ENCODE results near the gene TTC28. TPM values are rescaled to one million over a fixed set of nuclear protein-coding genes. Genes with fewer than 3 reads are reported as not detected.

TTC28 gene
- total RNA-seq, 1 experiment from 2014 or later, result 0.12 TPM

DNA sequence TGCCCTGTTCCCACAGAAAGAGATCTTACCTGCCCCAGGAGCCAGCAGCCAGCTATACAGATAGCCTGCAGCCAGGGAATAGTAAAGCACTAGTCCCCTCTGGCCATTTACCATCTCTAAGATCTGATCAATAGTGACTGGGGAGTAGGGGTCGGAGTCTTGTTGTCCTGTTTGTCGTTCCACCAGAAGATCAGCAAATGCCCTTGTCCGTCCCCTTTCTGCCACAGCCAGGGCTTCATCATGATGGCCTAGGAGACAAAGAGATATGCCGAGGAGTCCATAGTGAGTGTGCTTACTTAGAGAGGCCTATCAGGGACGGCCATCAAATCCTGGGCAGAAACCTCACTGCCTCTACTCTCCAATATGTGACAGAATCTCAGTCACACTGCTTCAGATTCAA lies 583.5 kb downstream of the TTC28 start:
- no peaks in the 10 kb centered on the region for H3K4me1 ChIP-seq (ENCODE audit: control insufficient read depth in 1 of 2, insufficient read depth in 2 of 2, low read length in 2 of 2)
- H3K9me2 ChIP-seq (ENCODE audit: insufficient read depth), result no peaks in the 10 kb centered on the region
- H3K27ac ChIP-seq (ENCODE audit: low read depth, low read length), result no peak overlapping the region
- ATAC-seq (no peak), DNase-seq (ENCODE audit: low read depth, low spot score) (no peak)
- no peaks in the 10 kb centered on the region for H3K79me2 ChIP-seq (ENCODE audit: insufficient read depth, low read length)
- peaks cover 58% of the 10 kb centered on the region for H3K27me3 ChIP-seq (ENCODE audit: insufficient read depth, low read length)
- no peak overlapping the region for H3K4me3 ChIP-seq (replicated peaks in 1 of 2; ENCODE audit: low read depth in 1 of 2, low read length in 2 of 2)
- no peaks in the 10 kb centered on the region for H3K36me3 ChIP-seq (ENCODE audit: control insufficient read depth in 1 of 2, insufficient read depth in 2 of 2, low read length in 2 of 2)
- no peaks in the 10 kb centered on the region for H4K20me1 ChIP-seq (ENCODE audit: insufficient read depth)
- H2AFZ ChIP-seq (ENCODE audit: low read depth, low read length, poor library complexity, severe bottlenecking), result no peak overlapping the region
- no peak for TF ChIP-seq TCF7L2 (IDR thresholded peaks at IDR 0.05; ENCODE audit: borderline replicate concordance, extremely low read depth, insufficient read depth, insufficient read length)
- no peak for TF ChIP-seq ELF1 (IDR thresholded peaks at IDR 0.05; ENCODE audit: borderline replicate concordance, low read depth)
- no peak for TF ChIP-seq POLR2AphosphoS5 (IDR thresholded peaks at IDR 0.05; ENCODE audit: low read depth, low read length)
- no peak for TF ChIP-seq YY1 (IDR thresholded peaks at IDR 0.05; ENCODE audit: extremely low read depth, insufficient replicate concordance, low read depth, low read length)
- no peak for TF ChIP-seq SIN3A (IDR thresholded peaks at IDR 0.05; ENCODE audit: low read depth)
- no peak for TF ChIP-seq ZFX (IDR thresholded peaks at IDR 0.05)
- TF ChIP-seq, protein P1, sequence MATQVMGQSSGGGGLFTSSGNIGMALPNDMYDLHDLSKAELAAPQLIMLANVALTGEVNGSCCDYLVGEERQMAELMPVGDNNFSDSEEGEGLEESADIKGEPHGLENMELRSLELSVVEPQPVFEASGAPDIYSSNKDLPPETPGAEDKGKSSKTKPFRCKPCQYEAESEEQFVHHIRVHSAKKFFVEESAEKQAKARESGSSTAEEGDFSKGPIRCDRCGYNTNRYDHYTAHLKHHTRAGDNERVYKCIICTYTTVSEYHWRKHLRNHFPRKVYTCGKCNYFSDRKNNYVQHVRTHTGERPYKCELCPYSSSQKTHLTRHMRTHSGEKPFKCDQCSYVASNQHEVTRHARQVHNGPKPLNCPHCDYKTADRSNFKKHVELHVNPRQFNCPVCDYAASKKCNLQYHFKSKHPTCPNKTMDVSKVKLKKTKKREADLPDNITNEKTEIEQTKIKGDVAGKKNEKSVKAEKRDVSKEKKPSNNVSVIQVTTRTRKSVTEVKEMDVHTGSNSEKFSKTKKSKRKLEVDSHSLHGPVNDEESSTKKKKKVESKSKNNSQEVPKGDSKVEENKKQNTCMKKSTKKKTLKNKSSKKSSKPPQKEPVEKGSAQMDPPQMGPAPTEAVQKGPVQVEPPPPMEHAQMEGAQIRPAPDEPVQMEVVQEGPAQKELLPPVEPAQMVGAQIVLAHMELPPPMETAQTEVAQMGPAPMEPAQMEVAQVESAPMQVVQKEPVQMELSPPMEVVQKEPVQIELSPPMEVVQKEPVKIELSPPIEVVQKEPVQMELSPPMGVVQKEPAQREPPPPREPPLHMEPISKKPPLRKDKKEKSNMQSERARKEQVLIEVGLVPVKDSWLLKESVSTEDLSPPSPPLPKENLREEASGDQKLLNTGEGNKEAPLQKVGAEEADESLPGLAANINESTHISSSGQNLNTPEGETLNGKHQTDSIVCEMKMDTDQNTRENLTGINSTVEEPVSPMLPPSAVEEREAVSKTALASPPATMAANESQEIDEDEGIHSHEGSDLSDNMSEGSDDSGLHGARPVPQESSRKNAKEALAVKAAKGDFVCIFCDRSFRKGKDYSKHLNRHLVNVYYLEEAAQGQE (IDR thresholded peaks at IDR 0.05; ENCODE audit: low read depth), result no peak
- TF ChIP-seq, protein P2, sequence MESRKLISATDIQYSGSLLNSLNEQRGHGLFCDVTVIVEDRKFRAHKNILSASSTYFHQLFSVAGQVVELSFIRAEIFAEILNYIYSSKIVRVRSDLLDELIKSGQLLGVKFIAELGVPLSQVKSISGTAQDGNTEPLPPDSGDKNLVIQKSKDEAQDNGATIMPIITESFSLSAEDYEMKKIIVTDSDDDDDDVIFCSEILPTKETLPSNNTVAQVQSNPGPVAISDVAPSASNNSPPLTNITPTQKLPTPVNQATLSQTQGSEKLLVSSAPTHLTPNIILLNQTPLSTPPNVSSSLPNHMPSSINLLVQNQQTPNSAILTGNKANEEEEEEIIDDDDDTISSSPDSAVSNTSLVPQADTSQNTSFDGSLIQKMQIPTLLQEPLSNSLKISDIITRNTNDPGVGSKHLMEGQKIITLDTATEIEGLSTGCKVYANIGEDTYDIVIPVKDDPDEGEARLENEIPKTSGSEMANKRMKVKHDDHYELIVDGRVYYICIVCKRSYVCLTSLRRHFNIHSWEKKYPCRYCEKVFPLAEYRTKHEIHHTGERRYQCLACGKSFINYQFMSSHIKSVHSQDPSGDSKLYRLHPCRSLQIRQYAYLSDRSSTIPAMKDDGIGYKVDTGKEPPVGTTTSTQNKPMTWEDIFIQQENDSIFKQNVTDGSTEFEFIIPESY (IDR thresholded peaks at IDR 0.05; ENCODE audit: extremely low read depth, insufficient replicate concordance, low read length), result no peak
- no peak for TF ChIP-seq EZH2phosphoT487 (IDR thresholded peaks at IDR 0.05; ENCODE audit: borderline replicate concordance)
- TF ChIP-seq, protein P3, sequence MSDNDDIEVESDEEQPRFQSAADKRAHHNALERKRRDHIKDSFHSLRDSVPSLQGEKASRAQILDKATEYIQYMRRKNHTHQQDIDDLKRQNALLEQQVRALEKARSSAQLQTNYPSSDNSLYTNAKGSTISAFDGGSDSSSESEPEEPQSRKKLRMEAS (IDR thresholded peaks at IDR 0.05), result no peak
- no peak for TF ChIP-seq ZNF274 (IDR thresholded peaks at IDR 0.05; ENCODE audit: low read depth, low read length)
- TF ChIP-seq, protein P4, sequence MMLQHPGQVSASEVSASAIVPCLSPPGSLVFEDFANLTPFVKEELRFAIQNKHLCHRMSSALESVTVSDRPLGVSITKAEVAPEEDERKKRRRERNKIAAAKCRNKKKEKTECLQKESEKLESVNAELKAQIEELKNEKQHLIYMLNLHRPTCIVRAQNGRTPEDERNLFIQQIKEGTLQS (IDR thresholded peaks at IDR 0.05), result no peak
- TF ChIP-seq EZH2 (IDR thresholded peaks at IDR 0.05), result no peak
- TF ChIP-seq, protein P5, sequence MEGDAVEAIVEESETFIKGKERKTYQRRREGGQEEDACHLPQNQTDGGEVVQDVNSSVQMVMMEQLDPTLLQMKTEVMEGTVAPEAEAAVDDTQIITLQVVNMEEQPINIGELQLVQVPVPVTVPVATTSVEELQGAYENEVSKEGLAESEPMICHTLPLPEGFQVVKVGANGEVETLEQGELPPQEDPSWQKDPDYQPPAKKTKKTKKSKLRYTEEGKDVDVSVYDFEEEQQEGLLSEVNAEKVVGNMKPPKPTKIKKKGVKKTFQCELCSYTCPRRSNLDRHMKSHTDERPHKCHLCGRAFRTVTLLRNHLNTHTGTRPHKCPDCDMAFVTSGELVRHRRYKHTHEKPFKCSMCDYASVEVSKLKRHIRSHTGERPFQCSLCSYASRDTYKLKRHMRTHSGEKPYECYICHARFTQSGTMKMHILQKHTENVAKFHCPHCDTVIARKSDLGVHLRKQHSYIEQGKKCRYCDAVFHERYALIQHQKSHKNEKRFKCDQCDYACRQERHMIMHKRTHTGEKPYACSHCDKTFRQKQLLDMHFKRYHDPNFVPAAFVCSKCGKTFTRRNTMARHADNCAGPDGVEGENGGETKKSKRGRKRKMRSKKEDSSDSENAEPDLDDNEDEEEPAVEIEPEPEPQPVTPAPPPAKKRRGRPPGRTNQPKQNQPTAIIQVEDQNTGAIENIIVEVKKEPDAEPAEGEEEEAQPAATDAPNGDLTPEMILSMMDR (IDR thresholded peaks at IDR 0.05 in 2 of 3, conservative IDR thresholded peaks at IDR 0.05 in 1 of 3; ENCODE audit: borderline replicate concordance in 1 of 3, insufficient read depth in 1 of 3, low read depth in 2 of 3, low read length in 2 of 3), result no peak
- RAD21 ChIA-PET (ENCODE audit: low non-redundant PET in 1 of 2, low total read pairs in 2 of 2, uncharacterized antibody in 2 of 2, unreplicated experiment in 2 of 2), result no interaction called here
- H3K9me3 ChIP-seq (ENCODE audit: control insufficient read depth in 1 of 2, insufficient read depth in 1 of 2, low read depth in 1 of 2, low read length in 2 of 2), result no peaks in the 10 kb centered on the region
- CTCF ChIA-PET, result no interaction called here
- POLR2A ChIA-PET, result no interaction called here
- BruUV-seq (replicated peaks), result no TSS peak
- intact Hi-C loops (cut with micrococcal nuclease), result no loop called here
- H3K9ac ChIP-seq (ENCODE audit: low read length), result no peak overlapping the region
- no peak overlapping the region for H3K4me2 ChIP-seq (ENCODE audit: low read length)
